Esophagus squamous epithelium (tissue), 4 donors: ENCODE results near the gene BICRAL.

ENCODE experiments used
- POLR2A ChIP-seq, 4 donors: fragments of 450-650 bp; IDR thresholded peaks; one replicate each; pipeline ENCODE4 v1.6.1; 2017; ENCODE audit warnings: antibody characterized with exemption in 4 of 4, mild to moderate bottlenecking in 4 of 4, moderate library complexity in 3 of 4
- TF ChIP-seq, protein P1 (sequence below), 6 experiments: fragments of 450-650 bp in 4 of 6; fragments of 200-600 bp in 2 of 6; sonication (generic) in 2 of 6; IDR thresholded peaks; one replicate each; pipeline ENCODE4 v1.5.1; 2016 to 2019; ENCODE audit warnings: antibody characterized with exemption in 6 of 6, mild to moderate bottlenecking in 4 of 6, moderate library complexity in 4 of 6

- no peak for TF ChIP-seq POLR2A (IDR thresholded peaks at IDR 0.05)
- TF ChIP-seq, protein P1, sequence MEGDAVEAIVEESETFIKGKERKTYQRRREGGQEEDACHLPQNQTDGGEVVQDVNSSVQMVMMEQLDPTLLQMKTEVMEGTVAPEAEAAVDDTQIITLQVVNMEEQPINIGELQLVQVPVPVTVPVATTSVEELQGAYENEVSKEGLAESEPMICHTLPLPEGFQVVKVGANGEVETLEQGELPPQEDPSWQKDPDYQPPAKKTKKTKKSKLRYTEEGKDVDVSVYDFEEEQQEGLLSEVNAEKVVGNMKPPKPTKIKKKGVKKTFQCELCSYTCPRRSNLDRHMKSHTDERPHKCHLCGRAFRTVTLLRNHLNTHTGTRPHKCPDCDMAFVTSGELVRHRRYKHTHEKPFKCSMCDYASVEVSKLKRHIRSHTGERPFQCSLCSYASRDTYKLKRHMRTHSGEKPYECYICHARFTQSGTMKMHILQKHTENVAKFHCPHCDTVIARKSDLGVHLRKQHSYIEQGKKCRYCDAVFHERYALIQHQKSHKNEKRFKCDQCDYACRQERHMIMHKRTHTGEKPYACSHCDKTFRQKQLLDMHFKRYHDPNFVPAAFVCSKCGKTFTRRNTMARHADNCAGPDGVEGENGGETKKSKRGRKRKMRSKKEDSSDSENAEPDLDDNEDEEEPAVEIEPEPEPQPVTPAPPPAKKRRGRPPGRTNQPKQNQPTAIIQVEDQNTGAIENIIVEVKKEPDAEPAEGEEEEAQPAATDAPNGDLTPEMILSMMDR (IDR thresholded peaks at IDR 0.05) = no peak
Measured at GRCh38 chr6:42762426-42762859, 19.4 kb upstream of the BICRAL start.
